Spleen (tissue), 11 donors: Measurements from ENCODE around the gene GFAP. TPM values are rescaled to one million over a fixed set of nuclear protein-coding genes. Genes with fewer than 3 reads are reported as not detected.
A peak's percentile ranks its signal among the peaks of the same experiment; 100 is the strongest.

Source experiments
- DNase-seq: peaks from one replicate; pipeline ENCODE4 v3.0.0-alpha.2; 2020
- H3K27ac ChIP-seq, 8 donors: fragments of 200-600 bp; sonication (generic) in 7 of 8; 1 replicate in 4 of 8; 2 replicates in 4 of 8; pipeline versions ENCODE4 v1.5.0 to v1.8.0; 2016 to 2021; ENCODE audit warnings: inconsistent platforms in 4 of 8, mild to moderate bottlenecking in 4 of 8, moderate library complexity in 1 of 8
- H3K27me3 ChIP-seq, 7 donors: fragments of 200-600 bp; sonication (generic) in 6 of 7; replicated peaks in 1 of 7; 1 replicate in 4 of 7; 2 replicates in 3 of 7; pipeline versions ENCODE4 v1.5.0 to v1.8.0; 2016 to 2021; ENCODE audit warnings: inconsistent platforms in 3 of 7, mild to moderate bottlenecking in 1 of 7
- H3K36me3 ChIP-seq, 6 donors: fragments of 200-600 bp; sonication (generic) in 5 of 6; 1 replicate in 4 of 6; 2 replicates in 2 of 6; pipeline versions ENCODE4 v1.5.0 to v1.8.0; 2016 to 2021; ENCODE audit warnings: inconsistent platforms in 2 of 6
- H3K4me1 ChIP-seq, 6 donors: fragments of 200-600 bp; sonication (generic) in 5 of 6; 1 replicate in 3 of 6; 2 replicates in 3 of 6; pipeline versions ENCODE4 v1.5.0 to v1.8.0; 2016 to 2021; ENCODE audit warnings: inconsistent platforms in 3 of 6
- H3K4me3 ChIP-seq, 8 donors: fragments of 200-600 bp; sonication (generic) in 7 of 8; 1 replicate in 4 of 8; 2 replicates in 4 of 8; pipeline versions ENCODE4 v1.5.0 to v1.8.0; 2016 to 2021; ENCODE audit warnings: inconsistent platforms in 4 of 8, mild to moderate bottlenecking in 4 of 8, moderate library complexity in 2 of 8
- H3K9me3 ChIP-seq, 8 donors: fragments of 200-600 bp; sonication (generic) in 7 of 8; 1 replicate in 4 of 8; 2 replicates in 4 of 8; pipeline versions ENCODE4 v1.5.0 to v1.8.0; 2016 to 2021; ENCODE audit warnings: inconsistent platforms in 4 of 8
- CTCF ChIP-seq, 11 experiments: fragments of 200-600 bp in 7 of 11; fragments of 450-650 bp in 4 of 11; sonication (generic) in 4 of 11; IDR thresholded peaks in 8 of 11; conservative IDR thresholded peaks in 3 of 11; 1 replicate in 7 of 11; 2 replicates in 4 of 11; pipeline versions ENCODE4 v1.4.0 to v1.8.0; 2016 to 2021; ENCODE audit warnings: antibody characterized with exemption in 11 of 11, inconsistent platforms in 4 of 11, mild to moderate bottlenecking in 1 of 11
- POLR2A ChIP-seq, 3 donors: fragments of 450-650 bp; IDR thresholded peaks; one replicate each; pipeline ENCODE4 v1.5.1; 2017; ENCODE audit warnings: antibody characterized with exemption in 3 of 3, mild to moderate bottlenecking in 1 of 3
- POLR2AphosphoS5 ChIP-seq, 3 donors: sonication (generic); formaldehyde crosslinking; IDR thresholded peaks; one replicate each; pipeline ENCODE4 v1.5.1; 2017; ENCODE audit warnings: antibody characterized with exemption in 3 of 3
- WGBS, 5 donors: extraction: QIAGEN DNeasy Blood & Tissue Kit in 3 of 5; methylation state at CpG; one replicate each; pipeline versions ENCODE4 v1.1.5 to v1.1.7; 2013 to 2018; 5-methylcytosine and 5-hydroxymethylcytosine counted together
- intact Hi-C: fragments of 100-400 bp; cut with DNase I; formaldehyde crosslinking; loops from one replicate; pipeline ENCODE4 v1.15.0; 2023; ENCODE audit warnings: low total_unique reads
- polyA plus RNA-seq, 3 donors: library from polyadenylated mRNA; stranded (reverse); fragments of 200-250 nt; gene quantifications; one replicate each; pipeline ENCODE4 v1.2.1, GENCODE V29; 2013
- total RNA-seq, 7 donors: library from RNA; depleted of rRNA in 3 of 7; stranded (reverse); fragments of >200 nt in 3 of 7; fragmentation: NEBNext Ultra II Directional in 4 of 7; extraction: Animal tissue kit (Norgen Biotek cat#: 25700) in 4 of 7; gene quantifications; one replicate each; pipeline versions ENCODE4 v1.1.0 to v1.2.1, GENCODE V29; 2016 to 2021
- donor health status: healthy with polysubstance abuse.
- donor health status: DM: no; HTN: no; CAD: no; lungs with moderate emphysema.
- donor health status: DM: no; HTN: no; CAD: no.
- donor health status: Bipolar disorder and iron deficiency.
- donor health status: healthy.
- donor health status: DM: no; HTN: no; CAD: no.
- donor health status: DM: yes; HTN: yes; CAD: no.

GFAP gene
- total and polyA plus RNA-seq, 10 donors: 0.32 to 1.7 (median 0.54) TPM; not detected in 5

- H3K4me3 ChIP-seq: peak overlapping the region in 6 of 8 donors; percentile 9 to 64 (median 30)
- TF ChIP-seq POLR2AphosphoS5 (IDR thresholded peaks at IDR 0.05): peak in 1 of 3 donors; percentile 49
- no peak for TF ChIP-seq POLR2A (IDR thresholded peaks at IDR 0.05)
- peak in 7 of 11 experiments; percentile 21 to 67 (median 50) for TF ChIP-seq CTCF (IDR thresholded peaks at IDR 0.05 in 8 of 11, conservative IDR thresholded peaks at IDR 0.05 in 3 of 11)
- H3K27me3 ChIP-seq: peaks cover 0 to 60% (median 10%) of the 10 kb centered on the region in 7 donors
- WGBS, 5 donors: 12 to 16% (median 13%) methylated on average over 28 to 56 of the region's 56 CpGs
- no peak overlapping the region for H3K27ac ChIP-seq
- intact Hi-C loops: no loop called here
- H3K9me3 ChIP-seq: no peaks in the 10 kb centered on the region
- no peaks in the 10 kb centered on the region for H3K36me3 ChIP-seq
- DNase-seq: peak; percentile 80
- H3K4me1 ChIP-seq: peaks cover 0 to 32% (median 17%) of the 10 kb centered on the region in 6 donors
Measured at GRCh38 chr17:44911133-44912001, 3.9 kb downstream of the GFAP start.

- intact Hi-C loops: no loop called here
- Histone ChIP-seq H3K9me3 (no peaks in the 10 kb centered on the region), H3K27me3 (peaks cover 0 to 58% (median 10%) of the 10 kb centered on the region in 7 donors), H3K4me3 (peak overlapping the region in 1 of 8 donors; percentile 64), H3K27ac (no peak overlapping the region), H3K4me1 (peaks cover 0 to 32% (median 12%) of the 10 kb centered on the region in 6 donors), H3K36me3 (no peaks in the 10 kb centered on the region)
- TF ChIP-seq CTCF (IDR thresholded peaks at IDR 0.05 in 8 of 11, conservative IDR thresholded peaks at IDR 0.05 in 3 of 11): no peak
- no peak for TF ChIP-seq POLR2AphosphoS5 (IDR thresholded peaks at IDR 0.05)
- TF ChIP-seq POLR2A (IDR thresholded peaks at IDR 0.05): no peak
- whole genome bisulfite sequencing, 5 donors: 86 to 93% (median 90%) methylated on average over 11 to 13 of the region's 13 CpGs
- DNase-seq: peak; percentile 56
Measured at GRCh38 chr17:44910231-44911106, 4.8 kb downstream of the GFAP start.

GRCh38 chr17:44909681-44910144 is 5.6 kb downstream of the GFAP start:
- H3K27ac ChIP-seq: no peak overlapping the region
- intact Hi-C loops: no loop called here
- peaks cover 0 to 28% (median 11%) of the 10 kb centered on the region in 6 donors for H3K4me1 ChIP-seq
- H3K27me3 ChIP-seq: peaks cover 0 to 51% (median 10%) of the 10 kb centered on the region in 7 donors
- no peaks in the 10 kb centered on the region for H3K9me3 ChIP-seq
- peak; percentile 56 for DNase-seq
- TF ChIP-seq POLR2A (IDR thresholded peaks at IDR 0.05): no peak
- no peak for TF ChIP-seq CTCF (IDR thresholded peaks at IDR 0.05 in 8 of 11, conservative IDR thresholded peaks at IDR 0.05 in 3 of 11)
- TF ChIP-seq POLR2AphosphoS5 (IDR thresholded peaks at IDR 0.05): no peak
- no peak overlapping the region for H3K4me3 ChIP-seq
- H3K36me3 ChIP-seq: no peaks in the 10 kb centered on the region
- 82 to 92% (median 88%) methylated on average over 11 of the region's 11 CpGs for WGBS, 5 donors
